ENCODE results near the gene PRKD1. TPM values are rescaled to one million over a fixed set of nuclear protein-coding genes. Genes with fewer than 3 reads are reported as not detected.

The PRKD1 gene
- total RNA-seq, 1 experiment from 2014 or later = 2.7 TPM

- H2BK15ac ChIP-seq (ENCODE audit: low read depth, low read length) = no peak overlapping the region
- Mint-ChIP-seq H3K4me3 (peak overlapping the region; percentile 65 to 78), H3K4me1 (peaks cover 24 to 28% of the 10 kb centered on the region in 2 experiments), H3K9me3 (no peaks in the 10 kb centered on the region), H3K27ac (no peak overlapping the region), H3K36me3 (ENCODE audit: insufficient read depth in 1 of 3, low read depth in 3 of 3) (no peaks in the 10 kb centered on the region), H3K27me3 (ENCODE audit: low read depth) (peaks cover 75% of the 10 kb centered on the region)
- H3K9me3 ChIP-seq (ENCODE audit: control insufficient read depth, low read depth, low read length) = no peaks in the 10 kb centered on the region
- no peak overlapping the region for H2BK12ac ChIP-seq (ENCODE audit: insufficient read length, low read depth, low read length)
- H3K14ac ChIP-seq (ENCODE audit: insufficient read depth, low read length) = 0 out of 2 replicates have a peak overlapping the region, but pooled peaks have one; percentile 16
- no peaks in the 10 kb centered on the region for H3K79me1 ChIP-seq (ENCODE audit: insufficient read depth, low read depth, low read length, poor library complexity, severe bottlenecking)
- no peak overlapping the region for H3T11ph ChIP-seq (ENCODE audit: low read length)
- no peak overlapping the region for H2AK5ac ChIP-seq (ENCODE audit: insufficient read length, low read length)
- H3K79me2 ChIP-seq (ENCODE audit: insufficient read depth, low read length) = no peaks in the 10 kb centered on the region
- no peak overlapping the region for H4K8ac ChIP-seq (replicated peaks; ENCODE audit: insufficient read length, low read depth, low read length)
- peaks cover 2% of the 10 kb centered on the region; the same call in 1 of the 2 replicates for H3K27me3 ChIP-seq (ENCODE audit: insufficient read depth, low read length)
- no peak overlapping the region for H3K4ac ChIP-seq (ENCODE audit: low read depth, low read length)
- H3K23me2 ChIP-seq (ENCODE audit: insufficient read length, low read depth, low read length, poor library complexity, severe bottlenecking) = peaks cover 15% of the 10 kb centered on the region
- TF ChIP-seq CTCF (conservative IDR thresholded peaks at IDR 0.05) = 0 out of 3 replicates have a peak, but pooled peaks have one; percentile 5
- no peak overlapping the region for H2AFZ ChIP-seq (ENCODE audit: low read length)
- no peak overlapping the region for H4K91ac ChIP-seq (ENCODE audit: insufficient read length, low read depth, low read length)
- H2BK120ac ChIP-seq (ENCODE audit: low read depth, low read length, poor library complexity, severe bottlenecking) = no peak overlapping the region
- H2BK5ac ChIP-seq (ENCODE audit: insufficient read length, low read length) = no peak overlapping the region
- no peak overlapping the region for H3K56ac ChIP-seq (ENCODE audit: insufficient read length, low read depth, low read length)
- H3K9ac ChIP-seq (ENCODE audit: extremely low read depth, insufficient read length, low read length) = no peak overlapping the region
- no peak overlapping the region for H4K5ac ChIP-seq (ENCODE audit: insufficient read length, low read depth, low read length)
- peak overlapping the region; percentile 57 for H3K4me2 ChIP-seq (ENCODE audit: insufficient read depth, insufficient read length, low read length)
- peaks cover 4% of the 10 kb centered on the region; the same call in 1 of the 2 replicates for H3K4me1 ChIP-seq (ENCODE audit: insufficient read depth, low read length)
- H3K18ac ChIP-seq (ENCODE audit: insufficient read length, low read depth, low read length) = no peak overlapping the region
- H4K20me1 ChIP-seq (ENCODE audit: control insufficient read depth, insufficient read depth, insufficient read length) = no peaks in the 10 kb centered on the region
- no CpG with 5 or more reads among the region's 23 CpGs for WGBS (ENCODE audit: extremely low coverage, insufficient read length, low lambda C conversion rate)
- no peak overlapping the region for H3K23ac ChIP-seq (ENCODE audit: insufficient read length, low read depth, low read length)
- H2BK20ac ChIP-seq (ENCODE audit: low read depth, low read length, poor library complexity, severe bottlenecking) = no peak overlapping the region
- peak; percentile 49 for DNase-seq
- H3K27ac ChIP-seq (ENCODE audit: insufficient read length, low read depth, low read length) = no peak overlapping the region
These were observed 532 bp upstream of the PRKD1 start for GRCh38 chr14:29928117-29928640.
